GM20000 (cell line): Measurements from ENCODE around the gene ETDA.
"Not testable (repeated sequence)": the region's sequence is repeated elsewhere in the genome, so short reads cannot be mapped to it uniquely, and the experiment has no call there.

Source experiments
- DNase-seq: peaks from one replicate; pipeline ENCODE4 v3.0.0; 2012; ENCODE audit warnings: low spot score
- CTCF ChIP-seq: IDR thresholded peaks from 2 replicates; pipeline ENCODE4 v1.5.1; 2012; ENCODE audit warnings: mild to moderate bottlenecking, control low read depth; ENCODE audit errors: extremely low read depth, missing control alignments

The ETDA gene

GRCh38 chrX:135252011-135252518 is at the start of gene ETDA:
ETDA (plus strand) TSS chrX:135252061; CDS start chrX:135253277, 1,216 bp downstream.
- DNase-seq = not testable (repeated sequence)

GRCh38 chrX:135206427-135206826 is 45.4 kb upstream of the ETDA start:
- DNase-seq = not testable (repeated sequence)

- no peak for DNase-seq
- no peak for TF ChIP-seq CTCF
These were observed 38.5 kb upstream of the ETDA start for GRCh38 chrX:135213200-135213844.

- DNase-seq = not testable (repeated sequence)
These were observed 5.9 kb upstream of the ETDA start for GRCh38 chrX:135245989-135246388.

- not testable (repeated sequence) for DNase-seq
These were observed 4.3 kb downstream of the ETDA start for GRCh38 chrX:135256087-135256684.

GRCh38 chrX:135256923-135257322 is 5.1 kb downstream of the ETDA start:
- DNase-seq = no peak

GRCh38 chrX:135257469-135257868 is 5.6 kb downstream of the ETDA start:
- TF ChIP-seq CTCF = no peak
- no peak for DNase-seq

More at GRCh38 chrX:135256923-135257322, 5.1 kb downstream of the ETDA start:
- TF ChIP-seq CTCF = no peak

GRCh38 chrX:135260976-135261375 is 9.1 kb downstream of the ETDA start:
- not testable (repeated sequence) for DNase-seq

- not testable (repeated sequence) for DNase-seq
These were observed 11.5 kb downstream of the ETDA start for GRCh38 chrX:135263376-135263775.

- no peak for DNase-seq
- TF ChIP-seq CTCF = no peak
These were observed 12.3 kb downstream of the ETDA start for GRCh38 chrX:135264206-135264605.

GRCh38 chrX:135273162-135273561 is 21.3 kb downstream of the ETDA start:
- TF ChIP-seq CTCF = no peak
- DNase-seq = no peak
